HepG2 (cell line): ENCODE data around the gene MARCO. TPM values are rescaled to one million over a fixed set of nuclear protein-coding genes. Genes with fewer than 3 reads are reported as not detected.
A peak's percentile ranks its signal among the peaks of the same experiment; 100 is the strongest.

Experiments
- ATAC-seq: fragments of 200-7000 bp; cut with Tn5 transposase; 3 replicates; pipeline ENCODE4 v1.9.1; 2020; ENCODE audit warnings: mild to moderate bottlenecking, moderate library complexity
- BruUV-seq: library from RNA; stranded (reverse); fragments of 400-500 nt; replicated peaks from 2 replicates; lab custom pipeline; 2021; lab: Mats Ljungman, UMichigan
- CTCF ChIA-PET: fragments of 300-600 bp; formaldehyde crosslinking; extraction: SDS; loops from one replicate; lab custom pipeline; 2021; ENCODE audit warnings: low total read pairs, inconsistent platforms, low intra/inter-chr PET ratio; lab: Yijun Ruan, JAX
- POLR2A ChIA-PET: fragments of 350-600 bp; sonication (Branson Sonifier 250); formaldehyde crosslinking; loops from one replicate; lab custom pipeline; 2020; ENCODE audit warnings: antibody characterized with exemption, inconsistent platforms; lab: Yijun Ruan, JAX
- DNase-seq: peaks from one replicate; pipeline ENCODE4 v3.0.0-alpha.2; 2015; ENCODE audit warnings: low spot score
- FAIRE-seq: peaks from 3 replicates; lab custom pipeline; 2011; peaks lifted over from hg19 to GRCh38; lab: Jason Lieb, UNC
- H2AFZ ChIP-seq: one replicate; pipeline ENCODE4 v1.6.1; 2011; ENCODE audit warnings: low read length, inconsistent platforms
- H3K27ac ChIP-seq: fragments of 300-600 bp; 3 replicates; pipeline ENCODE4 v1.8.0; 2011; ENCODE audit warnings: mixed run types, mild to moderate bottlenecking, mixed read lengths, low read length, inconsistent platforms; ENCODE audit not compliant: insufficient read depth; ENCODE audit errors: extremely low read length
- H3K27me3 ChIP-seq, 2 experiments: fragments of 200-600 bp in 1 of 2; 2 replicates in 1 of 2; 3 replicates in 1 of 2; pipeline versions ENCODE4 v1.6.0 to v1.8.0; 2011; ENCODE audit warnings: low read length in 2 of 2, mild to moderate bottlenecking in 2 of 2, moderate library complexity in 2 of 2, inconsistent platforms in 1 of 2; ENCODE audit not compliant: insufficient read depth in 2 of 2, control insufficient read depth in 1 of 2
- H3K36me3 ChIP-seq, 2 experiments: fragments of 200-600 bp in 1 of 2; replicated peaks in 1 of 2; 2 replicates in 1 of 2; 3 replicates in 1 of 2; pipeline versions ENCODE4 v1.5.1 to v1.8.0; 2011; ENCODE audit warnings: low read length in 2 of 2, inconsistent platforms in 1 of 2; ENCODE audit not compliant: insufficient read depth in 2 of 2, control insufficient read depth in 1 of 2
- H3K4me1 ChIP-seq: 2 replicates; pipeline ENCODE4 v1.5.1; 2012; ENCODE audit warnings: low read length, inconsistent platforms; ENCODE audit not compliant: insufficient read depth
- H3K4me2 ChIP-seq: 2 replicates; pipeline ENCODE4 v1.6.0; 2011; ENCODE audit warnings: low read depth, low read length, inconsistent platforms
- H3K4me3 ChIP-seq, 3 experiments: fragments of 200-600 bp in 1 of 3; sonication (generic), shearing (Covaris generic) in 1 of 3; replicated peaks in 1 of 3; 2 replicates each; pipeline ENCODE4 v1.5.1; 2011 to 2016; ENCODE audit warnings: low read length in 3 of 3, inconsistent platforms in 2 of 3, low read depth in 2 of 3, mild to moderate bottlenecking in 2 of 3, control low read depth in 1 of 3, mixed read lengths in 1 of 3; ENCODE audit not compliant: insufficient read depth in 1 of 3
- H3K79me2 ChIP-seq: one replicate; pipeline ENCODE4 v1.6.1; 2011; ENCODE audit warnings: low read length, inconsistent platforms; ENCODE audit not compliant: insufficient read depth
- H3K9ac ChIP-seq: 2 replicates; pipeline ENCODE4 v1.6.0; 2011; ENCODE audit warnings: mild to moderate bottlenecking, low read depth, low read length, inconsistent platforms; ENCODE audit not compliant: insufficient read depth
- H3K9me3 ChIP-seq: 2 replicates; pipeline ENCODE4 v1.5.1; 2012; ENCODE audit warnings: mild to moderate bottlenecking, low read length
- H4K20me1 ChIP-seq: 2 replicates; pipeline ENCODE4 v1.6.0; 2011; ENCODE audit warnings: inconsistent platforms, mild to moderate bottlenecking, low read length, moderate library complexity; ENCODE audit not compliant: insufficient read depth
- ATRX ChIP-seq: sonication (generic); formaldehyde crosslinking; IDR thresholded peaks from 2 replicates; pipeline ENCODE4 v1.4.0; 2020; ENCODE audit warnings: missing genetic modification reagents, borderline replicate concordance
- E2F2 ChIP-seq: sonication (generic); formaldehyde crosslinking; IDR thresholded peaks from 2 replicates; pipeline ENCODE4 v1.4.0; 2020; ENCODE audit warnings: missing genetic modification reagents, borderline replicate concordance
- HIVEP1 ChIP-seq: sonication (generic); formaldehyde crosslinking; IDR thresholded peaks from 2 replicates; pipeline ENCODE4 v1.4.0; 2020; ENCODE audit warnings: mild to moderate bottlenecking, missing genetic modification reagents
- HNF4A ChIP-seq: sonication (generic); formaldehyde crosslinking; IDR thresholded peaks from 2 replicates; pipeline ENCODE4 v1.4.0; 2020; ENCODE audit warnings: missing genetic modification reagents
- KMT2B ChIP-seq: IDR thresholded peaks from 2 replicates; pipeline ENCODE4 v1.6.1; 2016; ENCODE audit warnings: missing genetic modification reagents, missing compliant biosample characterization
- RFXAP ChIP-seq: sonication (generic); formaldehyde crosslinking; IDR thresholded peaks from 2 replicates; pipeline ENCODE4 v1.4.0; 2020; ENCODE audit warnings: missing genetic modification reagents, borderline replicate concordance
- SIX1 ChIP-seq: sonication (generic); formaldehyde crosslinking; IDR thresholded peaks from 2 replicates; pipeline ENCODE4 v1.4.0; 2020; ENCODE audit warnings: missing genetic modification reagents, borderline replicate concordance
- YEATS4 ChIP-seq: sonication (generic); formaldehyde crosslinking; IDR thresholded peaks from 2 replicates; pipeline ENCODE4 v1.4.0; 2020; ENCODE audit warnings: missing genetic modification reagents, borderline replicate concordance
- ZBTB7B ChIP-seq: sonication (generic); formaldehyde crosslinking; IDR thresholded peaks from 2 replicates; pipeline ENCODE4 v1.4.0; 2020; ENCODE audit warnings: missing genetic modification reagents
- ZIK1 ChIP-seq: sonication (generic); formaldehyde crosslinking; IDR thresholded peaks from 2 replicates; pipeline ENCODE4 v1.5.0; 2020; ENCODE audit warnings: mild to moderate bottlenecking, low read depth, missing genetic modification reagents, borderline replicate concordance
- ZMYM2 ChIP-seq: sonication (generic); formaldehyde crosslinking; IDR thresholded peaks from 2 replicates; pipeline ENCODE4 v1.8.0; 2022; ENCODE audit warnings: mild to moderate bottlenecking, missing genetic modification reagents
- ZMYM3 ChIP-seq: sonication (generic); formaldehyde crosslinking; IDR thresholded peaks from 2 replicates; pipeline ENCODE4 v1.5.1; 2020; ENCODE audit warnings: mild to moderate bottlenecking, missing genetic modification reagents
- ZNF232 ChIP-seq: sonication (generic); formaldehyde crosslinking; IDR thresholded peaks from 2 replicates; pipeline ENCODE4 v1.4.0; 2020; ENCODE audit warnings: missing genetic modification reagents, borderline replicate concordance
- ZNF317 ChIP-seq: sonication (generic); formaldehyde crosslinking; IDR thresholded peaks from 2 replicates; pipeline ENCODE4 v1.5.0; 2020; ENCODE audit warnings: mild to moderate bottlenecking, missing genetic modification reagents
- ZNF768 ChIP-seq: sonication (generic); formaldehyde crosslinking; IDR thresholded peaks from 2 replicates; pipeline ENCODE4 v1.4.0; 2020; ENCODE audit warnings: missing genetic modification reagents
- WGBS: methylation state at CpG from one replicate; pipeline ENCODE4 v1.1.6; 2017; ENCODE audit warnings: low lambda C conversion rate; 5-methylcytosine and 5-hydroxymethylcytosine counted together
- in situ Hi-C: cut with HindIII; loops from 2 replicates; pipeline ENCODE4 v1.10.0; 2017; ENCODE audit warnings: low pct_unique_long_range_greater_than_20kb; ENCODE audit not compliant: extremely low pct_ligation_motif_present
- intact Hi-C: fragments of 100-400 bp; cut with micrococcal nuclease; formaldehyde crosslinking; loops from one replicate; pipeline ENCODE4 v1.10.0; 2022; ENCODE audit not compliant: unreplicated experiment
- polyA plus RNA-seq, 8 experiments: library from polyadenylated mRNA; depleted of rRNA in 3 of 8; stranded (reverse) in 7 of 8; unstranded in 1 of 8; fragments of >200 nt; fragmentation: Illumina TruSeq in 4 of 8; extraction: Trizol in 4 of 8; gene quantifications; 2 replicates each; pipeline versions ENCODE4 v1.2.1 to v1.2.3, GENCODE V29; 2011 to 2016; ENCODE audit warnings: low read depth in 4 of 8, missing spikeins in 1 of 8, mixed read lengths in 1 of 8; ENCODE audit not compliant: insufficient read depth in 1 of 8
- total RNA-seq, 5 experiments: library from RNA; depleted of rRNA; stranded (reverse); fragments of >200 nt; fragmentation: Illumina TruSeq; extraction: Trizol; gene quantifications; 2 replicates each; pipeline ENCODE4 v1.2.3, GENCODE V29; 2016; ENCODE audit warnings: low read depth in 1 of 5

Gene MARCO
- total and polyA plus RNA-seq, 2 of the 13 experiments (the other 11 are each of a cell fraction or from before 2014, with no cell fraction given), result not detected

GRCh38 chr2:119011162-119011909 lies 69.3 kb downstream of the MARCO start (continued):
- TF ChIP-seq SIX1 (CRISPR knock-in tag) (no peak), ZBTB7B (peak; percentile 49; the same call in 1 of the 2 replicates), YEATS4 (no peak), ZMYM2 (no peak), RFXAP (CRISPR knock-in tag) (0 out of 2 replicates have a peak, but pooled peaks have one; percentile 40)
- TF ChIP-seq, all 625 proteins: peak for 44

- 53% methylated on average over 5 of the region's 5 CpGs for WGBS
- H3K9ac ChIP-seq, result no peak overlapping the region
- no peak overlapping the region for H3K27ac ChIP-seq
- H2AFZ ChIP-seq, result no peak overlapping the region
- no peaks in the 10 kb centered on the region for H3K9me3 ChIP-seq
- FAIRE-seq, result no peak
- H3K79me2 ChIP-seq, result no peaks in the 10 kb centered on the region
- H3K4me1 ChIP-seq, result peaks cover 4% of the 10 kb centered on the region; the same call in 1 of the 2 replicates
- intact Hi-C loops, result loop anchor here (1.0 to 5.0 kb wide), 4 partner anchors 162 to 299 kb away; no protein-coding TSS in a partner anchor
- POLR2A ChIA-PET, result no interaction called here
- no peak for DNase-seq
- no TSS peak for BruUV-seq
- TF ChIP-seq ZNF768 (CRISPR knock-in tag), result peak; percentile 65; the same call in 1 of the 2 replicates
- TF ChIP-seq E2F2 (CRISPR knock-in tag), result no peak
- no peak for TF ChIP-seq ZNF232 (CRISPR knock-in tag)
- TF ChIP-seq ZMYM3 (CRISPR knock-in tag), result peak; percentile 69
- TF ChIP-seq ATRX (CRISPR knock-in tag), result no peak
- TF ChIP-seq ZIK1, result no peak
- TF ChIP-seq HIVEP1, result no peak
- no peak for TF ChIP-seq KMT2B (CRISPR knock-in tag)
- no peak for TF ChIP-seq HNF4A (CRISPR knock-in tag)
- no peak for TF ChIP-seq ZNF317 (CRISPR knock-in tag)
- peaks cover 0 to 47% of the 10 kb centered on the region in 2 experiments; a peak in 3 of 5 replicates for H3K27me3 ChIP-seq
- no peak for ATAC-seq
- no peaks in the 10 kb centered on the region for H4K20me1 ChIP-seq
- peak overlapping the region; percentile 56 for H3K4me2 ChIP-seq
- H3K36me3 ChIP-seq, result no peaks in the 10 kb centered on the region
- in situ Hi-C loops, result loop anchor here (5.0 to 10.0 kb wide), 2 partner anchors 160 to 273 kb away; no protein-coding TSS in a partner anchor
- H3K4me3 ChIP-seq, result no peak overlapping the region; a peak in 1 of 6 replicates
- CTCF ChIA-PET, result interaction anchor here (1.2 to 4.1 kb wide), 3 partner anchors 162 to 279 kb away, joined by 5 to 23 read pairs (median 15); no protein-coding TSS in a partner anchor
Observed at GRCh38 chr2:119011910-119012209, 69.9 kb downstream of the MARCO start.
